Neural cell (in vitro differentiated cells): ENCODE results near the gene KCNH6. TPM values are rescaled to one million over a fixed set of nuclear protein-coding genes. Genes with fewer than 3 reads are reported as not detected.

Source experiments
- H2AFZ ChIP-seq: fragments of 200-600, 300-800 bp; sonication (generic), shearing (Covaris generic); 2 replicates; pipeline ENCODE4 v1.6.0; 2014; ENCODE audit warnings: low read depth, mild to moderate bottlenecking, antibody characterized with exemption, low read length, moderate library complexity
- H3F3A ChIP-seq: fragments of 200-600 bp; shearing (Covaris generic); 2 replicates; pipeline ENCODE4 v1.6.1; 2016; ENCODE audit warnings: mild to moderate bottlenecking, moderate library complexity, mixed read lengths, antibody characterized with exemption, low read length; ENCODE audit not compliant: insufficient read depth, poor library complexity, severe bottlenecking
- H3K27ac ChIP-seq: fragments of 200-600, 300-800 bp; sonication (generic), shearing (Covaris generic); 2 replicates; pipeline ENCODE4 v1.5.1; 2014; ENCODE audit warnings: mild to moderate bottlenecking, low read length, moderate library complexity
- H3K27me3 ChIP-seq: fragments of 300-800, 200-600 bp; sonication (generic), shearing (Covaris generic); 2 replicates; pipeline ENCODE4 v1.6.0; 2014; ENCODE audit warnings: mild to moderate bottlenecking, low read depth, low read length, moderate library complexity; ENCODE audit not compliant: insufficient read depth
- H3K36me3 ChIP-seq: fragments of 300-800, 200-600 bp; sonication (generic), shearing (Covaris generic); 2 replicates; pipeline ENCODE4 v1.5.1; 2014; ENCODE audit warnings: mild to moderate bottlenecking, antibody characterized with exemption, low read length, moderate library complexity; ENCODE audit not compliant: insufficient read depth
- H3K4me2 ChIP-seq: fragments of 300-800, 200-600 bp; sonication (generic), shearing (Covaris generic); 2 replicates; pipeline ENCODE4 v1.6.0; 2014; ENCODE audit warnings: mild to moderate bottlenecking, low read length
- H3K4me3 ChIP-seq: fragments of 300-800, 200-600 bp; sonication (generic), shearing (Covaris generic); 2 replicates; pipeline ENCODE4 v1.5.1; 2014; ENCODE audit warnings: mild to moderate bottlenecking, low read length, moderate library complexity
- H3K79me2 ChIP-seq: fragments of 200-600 bp; shearing (Covaris generic); replicated peaks from 2 replicates; pipeline ENCODE4 v1.6.0; 2014; ENCODE audit warnings: mild to moderate bottlenecking, low read length, moderate library complexity; ENCODE audit not compliant: insufficient read depth
- H3K9ac ChIP-seq: fragments of 300-800, 200-600 bp; sonication (generic), shearing (Covaris generic); 2 replicates; pipeline ENCODE4 v1.6.1; 2016; ENCODE audit warnings: mild to moderate bottlenecking, low read length, mixed read lengths
- H3K9me2 ChIP-seq: fragments of 200-600 bp; shearing (Covaris generic); 2 replicates; pipeline ENCODE4 v1.6.1; 2016; ENCODE audit warnings: mild to moderate bottlenecking, low read length, mixed read lengths; ENCODE audit not compliant: insufficient read depth
- H3K9me3 ChIP-seq: fragments of 200-600, 300-800 bp; sonication (generic), shearing (Covaris generic); 2 replicates; pipeline ENCODE4 v1.6.1; 2016; ENCODE audit warnings: mild to moderate bottlenecking, mixed run types, low read length, moderate library complexity, mixed read lengths
- H4K20me1 ChIP-seq: fragments of 200-600 bp; shearing (Covaris generic); 2 replicates; pipeline ENCODE4 v1.6.1; 2016; ENCODE audit warnings: mild to moderate bottlenecking, mixed run types; ENCODE audit not compliant: insufficient read depth
- EP300 ChIP-seq: fragments of 450-650 bp; conservative IDR thresholded peaks from 2 replicates; pipeline ENCODE4 v1.6.1; 2014; ENCODE audit warnings: antibody characterized with exemption, mild to moderate bottlenecking, moderate library complexity; ENCODE audit not compliant: poor library complexity, severe bottlenecking
- EZH2 ChIP-seq: fragments of 200-600, 300-800 bp; shearing (Covaris generic), sonication (generic); IDR thresholded peaks from 2 replicates; pipeline ENCODE4 v1.6.1; 2014; ENCODE audit warnings: antibody characterized with exemption, low read length, borderline replicate concordance, mild to moderate bottlenecking; ENCODE audit not compliant: insufficient read depth, poor library complexity, severe bottlenecking
- MXI1 ChIP-seq: fragments of 450-650 bp; conservative IDR thresholded peaks from 2 replicates; pipeline ENCODE4 v1.6.1; 2014; ENCODE audit warnings: antibody characterized with exemption, mild to moderate bottlenecking; ENCODE audit not compliant: poor library complexity, severe bottlenecking
- POLR2AphosphoS5 ChIP-seq: IDR thresholded peaks from 2 replicates; pipeline ENCODE4 v1.6.1; 2012
- RAD21 ChIP-seq: fragments of 450-650 bp; conservative IDR thresholded peaks from 2 replicates; pipeline ENCODE4 v1.6.1; 2014; ENCODE audit warnings: antibody characterized with exemption, mild to moderate bottlenecking, moderate library complexity
- SMC3 ChIP-seq: fragments of 450-650 bp; conservative IDR thresholded peaks from 2 replicates; pipeline ENCODE4 v1.6.1; 2014; ENCODE audit warnings: antibody characterized with exemption, mild to moderate bottlenecking, moderate library complexity; ENCODE audit not compliant: poor library complexity
- TAF1 ChIP-seq: IDR thresholded peaks from 2 replicates; pipeline ENCODE4 v1.6.1; 2012; ENCODE audit warnings: low read depth
- polyA plus RNA-seq: library from polyadenylated mRNA; depleted of rRNA; stranded (reverse); fragments of >200 nt; gene quantifications from 2 replicates; pipeline ENCODE4 v1.2.3, GENCODE V29; 2014
- TF ChIP-seq, protein P1 (sequence below): IDR thresholded peaks from 2 replicates; pipeline ENCODE4 v1.6.1; 2012; ENCODE audit warnings: borderline replicate concordance
- TF ChIP-seq, protein P2 (sequence below): fragments of 450-650 bp; IDR thresholded peaks from 2 replicates; pipeline ENCODE4 v1.5.1; 2014; ENCODE audit warnings: antibody characterized with exemption, mild to moderate bottlenecking, moderate library complexity; ENCODE audit not compliant: poor library complexity, severe bottlenecking

KCNH6 gene
- polyA plus RNA-seq, 1 donor from 2014 or later, result not detected

DNA sequence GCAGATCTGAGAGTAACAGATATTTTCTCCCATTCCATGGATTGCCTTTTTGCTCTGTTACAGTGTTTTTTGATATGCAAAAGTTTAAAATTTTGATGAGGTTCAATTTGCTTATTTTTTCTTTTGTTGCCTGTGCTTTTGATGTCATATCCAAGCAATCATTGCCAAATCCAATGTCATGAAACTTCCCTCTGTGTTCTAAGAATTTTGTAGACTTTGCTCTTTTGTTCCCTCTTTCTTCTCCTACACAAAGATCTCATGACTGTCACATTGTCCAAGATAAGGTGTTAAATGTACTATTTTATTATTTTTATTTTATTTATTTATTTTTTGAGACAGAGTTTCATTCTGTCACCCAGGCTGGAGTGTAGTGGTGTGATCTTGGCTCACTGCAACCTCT is 18.9 kb upstream of the KCNH6 start:
- no peaks in the 10 kb centered on the region for H3K9me3 ChIP-seq
- no peaks in the 10 kb centered on the region for H4K20me1 ChIP-seq
- H3K27ac ChIP-seq, result no peak overlapping the region
- TF ChIP-seq, protein P1, sequence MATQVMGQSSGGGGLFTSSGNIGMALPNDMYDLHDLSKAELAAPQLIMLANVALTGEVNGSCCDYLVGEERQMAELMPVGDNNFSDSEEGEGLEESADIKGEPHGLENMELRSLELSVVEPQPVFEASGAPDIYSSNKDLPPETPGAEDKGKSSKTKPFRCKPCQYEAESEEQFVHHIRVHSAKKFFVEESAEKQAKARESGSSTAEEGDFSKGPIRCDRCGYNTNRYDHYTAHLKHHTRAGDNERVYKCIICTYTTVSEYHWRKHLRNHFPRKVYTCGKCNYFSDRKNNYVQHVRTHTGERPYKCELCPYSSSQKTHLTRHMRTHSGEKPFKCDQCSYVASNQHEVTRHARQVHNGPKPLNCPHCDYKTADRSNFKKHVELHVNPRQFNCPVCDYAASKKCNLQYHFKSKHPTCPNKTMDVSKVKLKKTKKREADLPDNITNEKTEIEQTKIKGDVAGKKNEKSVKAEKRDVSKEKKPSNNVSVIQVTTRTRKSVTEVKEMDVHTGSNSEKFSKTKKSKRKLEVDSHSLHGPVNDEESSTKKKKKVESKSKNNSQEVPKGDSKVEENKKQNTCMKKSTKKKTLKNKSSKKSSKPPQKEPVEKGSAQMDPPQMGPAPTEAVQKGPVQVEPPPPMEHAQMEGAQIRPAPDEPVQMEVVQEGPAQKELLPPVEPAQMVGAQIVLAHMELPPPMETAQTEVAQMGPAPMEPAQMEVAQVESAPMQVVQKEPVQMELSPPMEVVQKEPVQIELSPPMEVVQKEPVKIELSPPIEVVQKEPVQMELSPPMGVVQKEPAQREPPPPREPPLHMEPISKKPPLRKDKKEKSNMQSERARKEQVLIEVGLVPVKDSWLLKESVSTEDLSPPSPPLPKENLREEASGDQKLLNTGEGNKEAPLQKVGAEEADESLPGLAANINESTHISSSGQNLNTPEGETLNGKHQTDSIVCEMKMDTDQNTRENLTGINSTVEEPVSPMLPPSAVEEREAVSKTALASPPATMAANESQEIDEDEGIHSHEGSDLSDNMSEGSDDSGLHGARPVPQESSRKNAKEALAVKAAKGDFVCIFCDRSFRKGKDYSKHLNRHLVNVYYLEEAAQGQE, result no peak
- TF ChIP-seq RAD21 (no peak), POLR2AphosphoS5 (no peak), EZH2 (no peak), TAF1 (no peak), EP300 (no peak), MXI1 (no peak), SMC3 (no peak)
- TF ChIP-seq, protein P2, sequence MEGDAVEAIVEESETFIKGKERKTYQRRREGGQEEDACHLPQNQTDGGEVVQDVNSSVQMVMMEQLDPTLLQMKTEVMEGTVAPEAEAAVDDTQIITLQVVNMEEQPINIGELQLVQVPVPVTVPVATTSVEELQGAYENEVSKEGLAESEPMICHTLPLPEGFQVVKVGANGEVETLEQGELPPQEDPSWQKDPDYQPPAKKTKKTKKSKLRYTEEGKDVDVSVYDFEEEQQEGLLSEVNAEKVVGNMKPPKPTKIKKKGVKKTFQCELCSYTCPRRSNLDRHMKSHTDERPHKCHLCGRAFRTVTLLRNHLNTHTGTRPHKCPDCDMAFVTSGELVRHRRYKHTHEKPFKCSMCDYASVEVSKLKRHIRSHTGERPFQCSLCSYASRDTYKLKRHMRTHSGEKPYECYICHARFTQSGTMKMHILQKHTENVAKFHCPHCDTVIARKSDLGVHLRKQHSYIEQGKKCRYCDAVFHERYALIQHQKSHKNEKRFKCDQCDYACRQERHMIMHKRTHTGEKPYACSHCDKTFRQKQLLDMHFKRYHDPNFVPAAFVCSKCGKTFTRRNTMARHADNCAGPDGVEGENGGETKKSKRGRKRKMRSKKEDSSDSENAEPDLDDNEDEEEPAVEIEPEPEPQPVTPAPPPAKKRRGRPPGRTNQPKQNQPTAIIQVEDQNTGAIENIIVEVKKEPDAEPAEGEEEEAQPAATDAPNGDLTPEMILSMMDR, result no peak
- no peak overlapping the region for H3K9ac ChIP-seq
- no peaks in the 10 kb centered on the region for H3F3A ChIP-seq
- H3K36me3 ChIP-seq, result no peaks in the 10 kb centered on the region
- no peaks in the 10 kb centered on the region for H3K9me2 ChIP-seq
- H2AFZ ChIP-seq, result no peak overlapping the region
- H3K27me3 ChIP-seq, result peaks cover 3% of the 10 kb centered on the region
- H3K4me2 ChIP-seq, result no peak overlapping the region
- no peak overlapping the region for H3K4me3 ChIP-seq
- H3K79me2 ChIP-seq, result no peaks in the 10 kb centered on the region

DNA sequence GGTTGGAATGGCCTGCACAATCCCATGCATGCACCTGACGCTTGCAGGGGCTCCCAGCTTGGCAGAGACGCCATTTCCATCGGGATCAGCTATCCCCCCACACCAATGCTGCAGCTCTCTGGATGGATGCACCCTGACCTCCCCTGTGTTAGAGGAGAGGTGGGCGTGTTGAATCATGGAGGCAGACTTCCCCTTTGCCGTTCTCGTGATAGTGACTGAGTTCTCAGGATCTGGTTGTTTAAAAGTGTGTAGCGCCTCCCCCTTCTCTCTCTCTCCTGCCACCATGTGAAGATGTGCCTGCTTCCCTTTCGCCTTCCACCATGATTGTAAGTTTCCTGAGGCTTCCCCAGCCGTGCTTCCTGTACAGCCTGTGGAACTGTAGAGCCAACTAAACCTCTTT is 17.8 kb upstream of the KCNH6 start:
- no peaks in the 10 kb centered on the region for H3K9me2 ChIP-seq
- H4K20me1 ChIP-seq, result no peaks in the 10 kb centered on the region
- no peaks in the 10 kb centered on the region for H3F3A ChIP-seq
- no peak overlapping the region for H3K4me2 ChIP-seq
- H3K36me3 ChIP-seq, result no peaks in the 10 kb centered on the region
- TF ChIP-seq EP300, result no peak
- TF ChIP-seq SMC3, result no peak
- no peak for TF ChIP-seq TAF1
- TF ChIP-seq MXI1, result no peak
- TF ChIP-seq POLR2AphosphoS5, result no peak
- TF ChIP-seq, protein P1, result no peak
- TF ChIP-seq, protein P2, result no peak
- TF ChIP-seq EZH2, result no peak
- TF ChIP-seq RAD21, result no peak
- no peaks in the 10 kb centered on the region for H3K9me3 ChIP-seq
- no peak overlapping the region for H3K27ac ChIP-seq
- no peak overlapping the region for H3K9ac ChIP-seq
- H3K79me2 ChIP-seq, result no peaks in the 10 kb centered on the region
- no peak overlapping the region for H2AFZ ChIP-seq
- peaks cover 3% of the 10 kb centered on the region for H3K27me3 ChIP-seq
- H3K4me3 ChIP-seq, result no peak overlapping the region
